BLaER1 (cell line): ENCODE measurements around the gene C1R.

Experiments
- H3K27ac ChIP-seq: shearing (Covaris generic); formaldehyde crosslinking; 2 replicates; pipeline ENCODE4 v1.8.1; 2022
- H3K27me3 ChIP-seq: shearing (Covaris generic); formaldehyde crosslinking; 2 replicates; pipeline ENCODE4 v1.8.1; 2022
- H3K36me3 ChIP-seq: shearing (Covaris generic); formaldehyde crosslinking; 2 replicates; pipeline ENCODE4 v1.8.1; 2022
- H3K4me1 ChIP-seq: shearing (Covaris generic); formaldehyde crosslinking; 2 replicates; pipeline ENCODE4 v1.8.1; 2022
- H3K4me2 ChIP-seq: shearing (Covaris generic); formaldehyde crosslinking; 2 replicates; pipeline ENCODE4 v1.8.1; 2022
- H3K4me3 ChIP-seq: shearing (Covaris generic); formaldehyde crosslinking; 2 replicates; pipeline ENCODE4 v1.8.1; 2022
- H3K9ac ChIP-seq: shearing (Covaris generic); formaldehyde crosslinking; 2 replicates; pipeline ENCODE4 v1.8.1; 2022
- H3K9me3 ChIP-seq: shearing (Covaris generic); formaldehyde crosslinking; 2 replicates; pipeline ENCODE4 v1.8.1; 2022
- H4K20me1 ChIP-seq: shearing (Covaris generic); formaldehyde crosslinking; 2 replicates; pipeline ENCODE4 v1.8.1; 2022
- Cebpa-rat ChIP-seq: shearing (Covaris generic); IDR thresholded peaks from 2 replicates; pipeline ENCODE4 v1.8.1; 2022

The C1R gene

GRCh38 chr12:7090222-7090998, 1.8 kb downstream of the C1R start:
- no peak for TF ChIP-seq Cebpa-rat
- Histone ChIP-seq H3K27ac (no peak overlapping the region; the same call in 1 of the 2 replicates), H4K20me1 (no peaks in the 10 kb centered on the region)

DNA sequence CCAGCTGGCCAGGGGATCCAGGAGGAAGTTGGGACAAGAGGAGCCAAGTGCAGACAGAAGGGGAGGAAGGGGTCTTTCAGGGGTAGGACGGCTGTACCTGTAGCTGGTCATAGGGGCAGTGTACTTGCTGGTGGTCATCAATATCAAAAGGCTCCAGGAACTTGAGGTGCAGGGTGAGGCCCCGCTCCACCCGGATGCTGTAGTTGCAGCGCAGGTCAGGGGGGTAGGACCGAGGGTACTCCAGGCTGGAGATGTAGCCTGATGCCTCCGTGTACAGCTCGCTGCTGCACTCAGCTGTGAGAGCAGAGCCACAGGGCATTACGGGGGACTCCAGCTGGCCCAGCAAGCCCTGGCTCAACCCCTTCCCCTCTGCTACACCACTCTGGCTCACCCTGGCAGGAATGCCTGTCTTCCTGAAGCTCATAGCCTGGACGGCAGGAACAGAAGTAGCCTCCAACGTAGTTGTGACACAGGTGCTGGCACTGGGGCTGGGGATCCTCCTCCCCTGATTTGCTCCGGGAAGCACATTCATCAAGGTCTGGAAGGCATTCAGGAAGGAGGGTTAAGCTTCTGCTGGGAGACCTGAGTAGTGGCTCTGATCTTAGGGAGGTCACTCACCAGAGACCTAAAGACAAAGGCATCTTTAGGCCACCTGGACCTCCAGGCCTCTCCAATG, 2.9 kb downstream of the C1R start:
- peaks cover 26% of the 10 kb centered on the region for H3K4me1 ChIP-seq
- H3K4me2 ChIP-seq = no peak overlapping the region
- no peak overlapping the region for H3K27ac ChIP-seq
- H3K27me3 ChIP-seq = no peaks in the 10 kb centered on the region
- no peak overlapping the region for H3K9ac ChIP-seq
- H3K4me3 ChIP-seq = no peak overlapping the region
- no peaks in the 10 kb centered on the region for H4K20me1 ChIP-seq
- no peaks in the 10 kb centered on the region for H3K36me3 ChIP-seq
- no peak for TF ChIP-seq Cebpa-rat
- H3K9me3 ChIP-seq = peaks cover 13% of the 10 kb centered on the region

More at GRCh38 chr12:7090222-7090998, 1.8 kb downstream of the C1R start:
- no peak overlapping the region for H3K4me3 ChIP-seq
- H3K36me3 ChIP-seq = no peaks in the 10 kb centered on the region
- peak overlapping the region; percentile 75 for H3K4me2 ChIP-seq
- H3K9ac ChIP-seq = no peak overlapping the region
- H3K9me3 ChIP-seq = peaks cover 3% of the 10 kb centered on the region; the same call in 1 of the 2 replicates
- no peaks in the 10 kb centered on the region for H3K27me3 ChIP-seq
- peaks cover 26% of the 10 kb centered on the region for H3K4me1 ChIP-seq

DNA sequence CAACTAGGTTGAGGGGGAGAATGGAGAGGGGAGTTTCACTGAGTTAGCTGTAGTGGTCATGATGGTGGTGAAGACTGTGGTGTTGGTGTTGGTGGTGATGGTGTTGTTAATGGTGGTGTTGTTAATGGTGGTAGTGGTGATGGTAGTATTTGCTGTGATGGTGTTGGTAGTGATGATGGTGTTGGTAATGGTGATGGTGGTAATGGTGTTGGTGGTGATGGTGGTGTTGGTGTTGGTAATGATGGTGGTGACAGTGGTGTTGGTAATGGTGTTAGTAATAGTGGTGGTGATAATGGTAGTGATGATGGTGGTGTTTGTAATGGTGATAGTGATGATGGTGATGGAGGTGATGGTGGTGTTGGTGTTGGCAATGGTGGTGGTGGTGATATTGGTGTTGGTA, 9.1 kb downstream of the C1R start:
- Histone ChIP-seq H4K20me1 (no peaks in the 10 kb centered on the region), H3K27me3 (no peaks in the 10 kb centered on the region), H3K27ac (no peak overlapping the region), H3K9ac (no peak overlapping the region), H3K36me3 (no peaks in the 10 kb centered on the region), H3K4me1 (no peaks in the 10 kb centered on the region), H3K9me3 (peaks cover 18% of the 10 kb centered on the region), H3K4me3 (no peak overlapping the region), H3K4me2 (no peak overlapping the region)
- TF ChIP-seq Cebpa-rat = no peak

GRCh38 chr12:7081037-7081436, 11.2 kb downstream of the C1R start:
- Histone ChIP-seq H3K27ac (no peak overlapping the region), H3K4me2 (no peak overlapping the region), H4K20me1 (no peaks in the 10 kb centered on the region), H3K9ac (no peak overlapping the region), H3K4me1 (no peaks in the 10 kb centered on the region), H3K4me3 (no peak overlapping the region), H3K36me3 (no peaks in the 10 kb centered on the region), H3K27me3 (no peaks in the 10 kb centered on the region), H3K9me3 (peaks cover 18% of the 10 kb centered on the region)
- no peak for TF ChIP-seq Cebpa-rat

- H3K4me2 ChIP-seq = no peak overlapping the region
- no peaks in the 10 kb centered on the region for H3K36me3 ChIP-seq
- H3K4me1 ChIP-seq = peaks cover 9% of the 10 kb centered on the region
- H3K27me3 ChIP-seq = no peaks in the 10 kb centered on the region
- TF ChIP-seq Cebpa-rat = no peak
- no peak overlapping the region for H3K27ac ChIP-seq
- H3K4me3 ChIP-seq = no peak overlapping the region
- no peak overlapping the region for H3K9ac ChIP-seq
- H3K9me3 ChIP-seq = peaks cover 8% of the 10 kb centered on the region
- no peaks in the 10 kb centered on the region for H4K20me1 ChIP-seq
These were observed 12.5 kb downstream of the C1R start for GRCh38 chr12:7079826-7080125.

- TF ChIP-seq Cebpa-rat = no peak
- Histone ChIP-seq H3K27me3 (no peaks in the 10 kb centered on the region), H4K20me1 (no peaks in the 10 kb centered on the region), H3K36me3 (no peaks in the 10 kb centered on the region), H3K4me1 (peaks cover 22% of the 10 kb centered on the region), H3K9ac (no peak overlapping the region), H3K9me3 (peaks cover under 1% of the 10 kb centered on the region), H3K27ac (no peak overlapping the region), H3K4me2 (no peak overlapping the region), H3K4me3 (no peak overlapping the region)
These were observed 14.1 kb downstream of the C1R start for GRCh38 chr12:7078163-7078562.

- H3K4me3 ChIP-seq = no peak overlapping the region
- no peak for TF ChIP-seq Cebpa-rat
- no peak overlapping the region for H3K27ac ChIP-seq
- H3K4me1 ChIP-seq = peaks cover 22% of the 10 kb centered on the region
- no peaks in the 10 kb centered on the region for H3K27me3 ChIP-seq
- no peak overlapping the region for H3K4me2 ChIP-seq
- H3K9ac ChIP-seq = no peak overlapping the region
- H3K9me3 ChIP-seq = no peaks in the 10 kb centered on the region
- H3K36me3 ChIP-seq = no peaks in the 10 kb centered on the region
- H4K20me1 ChIP-seq = no peaks in the 10 kb centered on the region
These were observed 15.8 kb downstream of the C1R start for GRCh38 chr12:7076493-7076892.

DNA sequence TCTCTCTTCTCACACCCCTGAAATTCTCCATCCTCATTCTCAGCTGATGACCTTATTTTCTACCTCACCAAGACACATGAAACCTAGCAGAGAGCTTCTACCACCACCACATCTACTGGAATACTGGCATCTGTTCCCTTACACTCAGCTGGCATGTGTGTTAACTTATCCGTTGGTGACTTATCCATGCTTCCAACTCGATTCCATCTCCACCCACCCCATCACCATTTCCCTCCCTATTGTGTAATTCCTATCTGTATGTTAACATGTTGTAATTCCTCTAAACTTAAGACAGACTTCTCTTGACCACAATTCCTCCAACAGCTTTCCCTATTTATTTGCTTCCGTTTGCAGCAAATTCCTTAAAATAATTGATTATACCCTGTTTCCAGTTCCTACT, 16.3 kb downstream of the C1R start:
- H3K9me3 ChIP-seq = no peaks in the 10 kb centered on the region
- no peak for TF ChIP-seq Cebpa-rat
- no peak overlapping the region for H3K9ac ChIP-seq
- no peak overlapping the region for H3K4me2 ChIP-seq
- H3K4me1 ChIP-seq = peaks cover 22% of the 10 kb centered on the region
- no peaks in the 10 kb centered on the region for H4K20me1 ChIP-seq
- H3K27me3 ChIP-seq = no peaks in the 10 kb centered on the region
- H3K36me3 ChIP-seq = no peaks in the 10 kb centered on the region
- H3K27ac ChIP-seq = no peak overlapping the region
- H3K4me3 ChIP-seq = no peak overlapping the region

DNA sequence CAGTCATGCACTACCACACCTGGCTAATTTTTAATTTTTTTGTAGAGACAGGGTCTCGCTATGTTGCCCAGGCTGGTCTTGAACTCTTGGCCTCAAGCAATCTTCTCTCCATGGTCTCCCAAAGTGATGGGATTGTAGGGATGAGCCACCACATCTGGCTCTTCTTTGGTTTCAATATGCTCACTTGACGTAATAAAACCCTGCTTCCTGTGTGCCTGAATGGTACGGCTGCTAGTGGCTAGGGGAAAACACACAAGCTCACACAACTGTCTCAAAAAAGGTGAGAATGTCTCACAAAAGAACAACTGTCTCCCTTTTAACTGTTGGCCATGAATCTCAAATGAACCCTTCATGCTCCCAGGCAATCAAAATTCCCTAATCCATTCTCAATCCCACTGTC, 16.7 kb downstream of the C1R start:
- H3K9me3 ChIP-seq = no peaks in the 10 kb centered on the region
- no peak overlapping the region for H3K9ac ChIP-seq
- no peaks in the 10 kb centered on the region for H4K20me1 ChIP-seq
- no peak overlapping the region for H3K4me3 ChIP-seq
- peak overlapping the region; percentile 49 for H3K4me2 ChIP-seq
- H3K36me3 ChIP-seq = no peaks in the 10 kb centered on the region
- H3K27me3 ChIP-seq = no peaks in the 10 kb centered on the region
- H3K4me1 ChIP-seq = peaks cover 22% of the 10 kb centered on the region
- no peak for TF ChIP-seq Cebpa-rat
- H3K27ac ChIP-seq = no peak overlapping the region

GRCh38 chr12:7073946-7074345, 18.3 kb downstream of the C1R start:
- no peak overlapping the region for H3K27ac ChIP-seq
- no peak for TF ChIP-seq Cebpa-rat
- no peak overlapping the region for H3K9ac ChIP-seq
- H3K4me2 ChIP-seq = peak overlapping the region; percentile 49
- H3K27me3 ChIP-seq = no peaks in the 10 kb centered on the region
- H3K4me3 ChIP-seq = no peak overlapping the region
- H3K36me3 ChIP-seq = no peaks in the 10 kb centered on the region
- peaks cover 22% of the 10 kb centered on the region for H3K4me1 ChIP-seq
- no peaks in the 10 kb centered on the region for H4K20me1 ChIP-seq
- H3K9me3 ChIP-seq = no peaks in the 10 kb centered on the region
